HG03196 (cell line): ENCODE results near the gene KIAA1217.

Experiments used
- ATAC-seq: cut with Tn5 transposase; IDR thresholded peaks from one replicate; pipeline ENCODE4 v1.9.1; 2021; ENCODE audit not compliant: unreplicated experiment

KIAA1217 gene

DNA sequence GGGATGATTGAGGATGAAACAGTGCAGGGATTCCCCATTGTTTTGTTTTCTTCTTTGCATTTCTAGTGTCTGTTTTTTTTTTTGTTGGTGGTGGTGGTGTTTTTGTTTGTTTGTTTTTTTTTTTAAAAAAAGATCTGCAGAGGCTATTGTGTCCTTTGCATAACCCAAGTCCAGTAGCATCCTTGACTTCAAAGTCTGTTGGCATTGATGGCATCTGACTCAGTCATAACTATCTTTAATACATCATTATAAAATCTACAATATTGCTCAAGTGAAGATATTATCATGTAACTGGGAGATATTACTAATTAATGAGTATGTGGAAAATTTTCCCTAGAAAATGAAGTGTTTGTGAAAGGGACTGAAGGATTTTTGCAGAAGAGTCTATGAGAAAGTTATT, 70.2 kb downstream of the KIAA1217 start:
- no peak for ATAC-seq

DNA sequence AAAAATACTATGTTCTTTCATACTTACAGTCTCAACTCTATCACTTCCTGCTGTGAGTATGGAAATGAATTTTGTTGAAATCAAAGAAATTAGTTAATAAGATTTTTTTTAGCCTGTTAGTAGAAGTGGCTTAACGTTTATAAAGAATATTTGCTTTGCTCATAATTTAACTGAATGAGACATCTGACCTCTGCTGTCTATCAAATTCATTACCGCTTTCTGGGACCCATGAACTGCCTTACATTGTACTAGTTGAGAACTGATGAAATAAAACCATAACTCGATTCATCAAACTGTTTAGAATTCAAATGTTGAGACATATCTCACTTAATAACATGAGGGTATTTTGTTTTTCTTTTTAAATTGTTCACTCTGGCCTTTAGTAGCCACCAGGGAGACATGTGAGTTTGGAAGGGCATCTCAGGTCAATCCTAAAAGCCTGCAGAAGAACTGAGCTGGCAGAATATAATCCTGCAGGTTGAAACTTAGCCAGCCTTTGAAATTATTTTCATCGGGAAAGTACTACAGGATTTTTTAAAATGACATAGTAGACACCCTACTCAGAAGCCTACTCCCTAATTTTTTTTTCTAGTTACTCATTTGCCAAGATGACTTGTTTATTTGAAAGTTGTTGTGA, 78.7 kb downstream of the KIAA1217 start:
- ATAC-seq: no peak

DNA sequence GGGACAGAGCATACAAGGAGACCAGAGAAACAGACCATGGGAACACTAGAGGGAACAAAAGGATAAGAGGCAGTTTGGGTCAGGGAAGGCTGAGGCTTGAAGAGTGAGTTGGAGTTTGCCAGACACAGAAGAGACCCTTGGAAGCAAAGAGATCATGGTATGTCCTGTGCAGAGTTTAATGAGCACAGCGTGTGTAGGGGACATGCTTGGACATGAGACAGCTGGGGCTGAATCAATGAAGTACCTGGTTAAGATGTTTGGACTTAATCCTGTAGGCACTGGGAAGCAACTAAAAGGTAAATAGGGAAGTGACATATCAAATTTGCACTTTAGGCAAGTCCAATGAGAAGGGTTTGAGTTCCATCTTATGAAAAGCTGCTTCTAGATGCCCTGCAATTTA, 79.6 kb downstream of the KIAA1217 start:
- no peak for ATAC-seq

DNA sequence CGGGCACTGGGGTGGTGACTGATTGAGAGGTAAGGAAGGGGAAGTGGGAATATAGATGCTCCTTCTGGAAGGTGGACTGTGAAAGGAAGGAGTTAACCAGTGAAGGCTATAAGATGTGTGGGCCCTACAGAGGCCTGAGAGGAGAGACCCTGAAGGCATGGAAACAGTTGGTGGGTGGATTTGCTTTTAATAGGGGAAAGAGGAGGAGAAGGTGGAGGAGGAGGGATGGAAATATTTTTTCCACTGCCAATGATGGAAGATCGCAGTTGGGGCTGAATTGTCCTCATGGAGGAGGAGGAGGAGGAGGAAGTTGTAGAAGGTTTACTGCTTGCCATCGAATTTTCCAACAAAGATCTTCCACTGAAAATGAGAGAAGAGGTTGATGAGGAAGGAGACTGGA, 80.3 kb downstream of the KIAA1217 start:
- ATAC-seq: no peak

DNA sequence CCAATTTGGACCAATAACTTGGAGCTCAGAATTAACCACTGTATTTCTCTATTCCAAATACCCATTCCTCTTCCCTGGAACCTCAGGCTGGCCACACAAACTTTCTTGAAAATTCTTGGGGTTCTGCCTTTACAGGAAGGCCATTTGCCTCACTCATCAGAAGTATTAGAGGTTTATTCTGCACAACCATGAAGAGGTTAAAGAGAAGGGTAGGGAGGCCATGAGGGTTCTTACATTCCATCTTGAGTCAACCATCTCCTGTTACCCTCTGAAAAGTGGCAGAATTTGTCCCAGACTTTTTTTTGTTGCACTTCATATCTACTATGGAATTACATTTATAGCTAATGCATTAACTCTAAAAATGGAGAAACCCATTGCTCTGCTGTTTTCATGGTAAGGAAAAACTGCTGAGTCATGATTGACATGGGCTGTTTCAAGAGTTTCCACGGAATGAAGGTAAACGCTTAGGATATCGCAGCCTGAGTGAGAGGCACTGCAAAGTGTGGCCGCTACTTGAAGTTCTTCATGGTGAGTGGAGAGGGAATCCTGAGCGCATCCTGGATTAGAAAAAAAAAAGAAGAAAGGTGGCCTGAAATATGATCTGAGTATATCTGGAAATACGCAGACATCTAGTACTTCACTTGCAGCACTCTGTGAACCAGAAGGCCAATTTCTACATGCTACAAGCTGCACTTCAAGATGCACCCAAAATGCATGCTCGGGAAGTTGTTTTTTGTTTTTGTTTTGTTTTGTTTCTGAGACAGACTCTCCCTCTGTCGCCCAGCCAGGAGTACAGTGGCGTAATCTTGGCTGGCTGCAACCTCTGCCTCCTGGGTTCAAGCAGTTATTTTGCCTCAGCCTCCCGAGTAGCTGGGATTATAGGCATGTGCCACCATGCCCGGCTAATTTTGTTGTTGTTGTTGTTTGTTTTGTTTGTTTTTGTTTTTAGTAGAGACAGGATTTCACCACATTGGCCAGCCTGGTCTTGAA, 83.7 kb downstream of the KIAA1217 start:
- ATAC-seq: no peak

DNA sequence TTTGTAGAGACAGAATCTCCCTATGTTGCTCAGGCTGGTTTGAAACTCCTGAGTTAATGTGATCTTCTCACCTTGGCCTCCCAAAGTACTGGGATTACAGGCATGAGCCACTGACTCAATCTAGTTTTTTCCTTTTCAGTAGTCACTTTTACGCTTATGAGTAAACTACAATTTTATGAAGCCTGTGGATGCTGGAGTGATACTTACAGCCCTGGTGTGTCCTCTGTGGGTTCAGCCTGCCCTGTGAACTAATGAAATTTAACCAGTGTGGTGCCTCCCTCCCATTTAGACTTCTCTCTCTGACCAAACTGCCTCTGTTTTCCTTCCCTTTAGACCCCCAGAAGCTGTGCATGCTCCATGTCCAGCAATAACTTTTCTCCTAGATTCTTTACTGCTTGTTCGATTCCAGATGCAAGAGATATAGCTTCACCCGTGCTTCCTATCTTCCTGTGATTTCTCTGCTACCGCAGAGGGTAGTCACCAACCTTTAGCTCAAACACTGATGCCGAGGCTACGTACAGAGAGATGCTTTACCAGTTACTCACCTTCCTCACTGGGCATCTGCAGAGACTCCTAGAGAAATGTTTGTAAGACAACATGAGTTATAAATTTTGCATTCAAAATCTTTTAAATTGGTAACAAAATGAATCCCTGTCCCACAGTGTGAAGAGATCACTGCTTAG, 90.8 kb downstream of the KIAA1217 start:
- no peak for ATAC-seq

DNA sequence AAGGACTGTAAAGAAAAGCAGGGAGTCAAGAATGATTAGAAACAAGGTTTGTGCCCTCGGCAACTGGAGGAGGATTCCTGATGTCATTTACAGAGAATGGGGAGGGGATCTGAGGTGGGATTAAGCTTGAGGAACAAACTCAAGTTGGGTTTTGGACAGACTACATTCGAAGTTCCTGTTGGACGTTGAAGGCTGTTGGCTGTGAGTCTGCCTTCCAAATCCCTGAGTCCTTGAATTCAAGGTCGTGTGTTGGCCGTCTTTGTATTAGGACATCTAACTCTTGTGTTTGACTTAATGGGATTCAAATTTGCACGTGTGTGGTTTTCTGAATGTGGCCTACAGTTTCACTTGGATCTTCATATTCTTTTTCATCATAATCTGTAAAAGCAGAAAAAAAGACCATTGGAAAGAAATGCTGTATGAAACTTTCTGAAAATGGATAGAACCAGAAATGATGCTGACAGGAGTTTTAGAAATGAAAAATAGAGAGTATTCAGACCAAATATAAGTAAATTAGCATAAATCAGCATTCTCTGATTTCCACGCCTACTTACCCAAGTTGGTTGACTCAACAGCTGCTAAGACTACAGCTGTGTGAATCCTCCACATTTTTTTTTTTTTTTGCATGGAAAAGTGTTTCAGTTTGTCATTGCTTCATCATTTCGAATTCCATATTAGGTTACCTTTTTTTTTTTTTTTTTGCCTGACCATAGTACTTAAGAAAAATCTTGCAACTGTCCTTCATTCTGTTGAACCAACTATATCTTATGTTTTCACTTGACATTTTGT, 94.8 kb downstream of the KIAA1217 start:
- ATAC-seq: no peak

DNA sequence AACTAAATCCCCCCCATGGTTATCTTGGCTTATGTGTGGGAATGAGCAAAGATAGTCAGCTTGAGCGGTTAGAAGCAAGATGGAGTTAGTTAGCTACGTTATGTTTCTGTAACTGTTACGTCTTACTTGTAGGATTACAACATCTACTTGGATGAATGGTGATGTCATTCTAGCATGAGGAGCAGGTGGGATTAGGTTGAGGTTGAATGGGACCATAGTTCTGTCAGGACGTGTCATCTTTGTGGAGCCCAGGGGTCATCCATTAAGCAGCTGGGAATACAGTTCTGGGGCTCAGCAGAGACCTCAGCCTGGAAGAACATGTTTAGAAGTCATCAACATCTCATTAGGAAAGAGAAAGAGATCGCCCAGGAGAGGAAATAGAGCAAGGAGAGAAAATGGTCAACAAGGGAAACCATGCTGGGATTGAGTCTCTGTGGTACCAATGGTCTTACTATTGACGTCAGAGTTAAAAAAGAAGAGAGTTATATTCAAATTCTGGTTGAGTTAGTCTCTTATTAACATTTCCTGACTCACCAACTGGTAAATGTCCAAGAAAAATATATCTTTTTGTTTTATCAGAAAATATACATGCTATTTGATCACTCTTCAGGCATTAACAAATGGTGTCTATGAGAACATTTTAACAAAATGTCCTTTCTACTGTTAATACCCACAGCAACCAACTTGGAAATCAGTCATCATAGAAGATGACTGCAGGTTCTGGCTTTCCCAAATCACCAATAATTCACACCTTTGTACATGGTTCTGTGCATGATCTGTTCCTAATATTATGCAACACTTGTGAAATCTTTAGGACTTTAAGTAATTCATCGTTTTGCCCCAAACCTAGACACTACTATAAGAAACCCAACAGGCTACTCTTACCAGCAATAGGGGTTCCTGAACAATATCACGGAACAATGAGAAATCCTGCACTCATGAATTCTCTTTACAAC, 96.9 kb downstream of the KIAA1217 start:
- no peak for ATAC-seq

DNA sequence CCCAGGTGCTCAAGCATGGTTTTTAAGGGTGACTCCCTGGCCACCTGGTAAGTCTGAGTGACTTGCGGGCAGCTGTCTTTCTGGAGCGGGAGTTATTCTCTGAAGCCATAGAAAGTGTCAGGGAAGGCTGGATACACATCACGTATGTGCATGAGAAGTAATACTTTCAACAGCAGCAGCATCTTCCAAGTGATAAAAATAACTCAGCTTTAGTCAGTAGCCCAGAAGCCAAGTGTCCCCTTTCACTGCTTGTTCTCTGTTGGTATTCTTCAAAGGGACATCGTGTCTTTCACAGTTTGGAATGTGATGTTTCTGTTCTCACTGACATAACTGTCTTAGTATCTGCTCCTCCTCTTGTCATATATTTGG, 97.6 kb downstream of the KIAA1217 start:
- ATAC-seq: no peak

DNA sequence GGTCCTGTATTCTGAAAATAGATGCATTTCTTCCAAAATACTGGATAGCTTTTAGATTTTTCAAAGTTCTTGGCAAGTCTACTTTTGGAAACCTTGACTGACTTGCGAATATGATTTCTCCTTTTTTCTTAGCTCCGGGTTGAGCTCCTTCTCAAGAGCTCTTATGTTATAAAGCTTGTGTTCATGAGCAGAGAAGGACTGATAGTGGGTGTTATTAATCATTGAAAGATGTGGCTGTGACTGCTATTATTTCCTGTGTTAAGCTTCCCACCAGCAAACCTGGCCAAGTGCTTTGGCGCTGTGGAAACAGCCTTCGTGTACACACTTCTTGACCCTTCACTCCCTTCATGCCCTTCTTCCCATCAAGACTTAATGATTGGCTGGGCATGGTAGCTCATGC, 98.2 kb downstream of the KIAA1217 start:
- no peak for ATAC-seq

DNA sequence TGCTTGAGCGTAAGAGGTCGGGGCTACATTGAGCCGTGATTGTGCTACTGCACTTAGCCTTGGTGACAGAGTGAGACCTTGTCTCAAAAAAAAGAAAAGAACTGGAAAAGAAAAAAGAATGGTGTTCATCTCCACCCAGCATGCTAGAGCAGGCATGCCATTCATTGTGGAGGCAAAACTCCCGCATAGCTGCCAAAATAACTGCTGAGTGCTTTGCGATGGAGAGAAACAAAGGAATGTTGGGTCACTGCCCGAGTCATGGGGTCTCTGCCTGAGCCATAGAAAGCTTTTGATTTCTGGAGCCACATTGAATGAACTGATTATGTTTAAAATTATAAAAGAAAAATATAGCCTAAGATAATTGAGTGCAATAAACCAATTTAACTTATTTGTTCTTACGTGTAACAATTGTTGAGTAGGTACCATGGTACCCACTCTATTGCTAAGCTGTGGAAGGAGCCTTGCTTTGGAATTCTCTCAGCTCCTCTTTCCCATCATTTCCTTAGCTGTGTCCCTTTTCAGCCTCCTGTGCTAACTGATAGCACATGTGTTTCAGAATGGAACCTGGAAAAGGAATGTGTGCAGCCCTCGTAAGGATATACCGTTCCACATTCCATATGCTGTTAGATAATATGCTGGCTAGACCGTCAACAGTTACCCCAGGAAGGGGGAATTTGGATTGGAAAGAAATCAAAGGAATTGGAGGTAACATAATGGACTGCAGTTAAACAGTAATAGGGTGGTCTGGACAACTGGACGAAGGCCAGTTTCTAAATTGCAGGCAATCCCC, 99.0 kb downstream of the KIAA1217 start:
- no peak for ATAC-seq

DNA sequence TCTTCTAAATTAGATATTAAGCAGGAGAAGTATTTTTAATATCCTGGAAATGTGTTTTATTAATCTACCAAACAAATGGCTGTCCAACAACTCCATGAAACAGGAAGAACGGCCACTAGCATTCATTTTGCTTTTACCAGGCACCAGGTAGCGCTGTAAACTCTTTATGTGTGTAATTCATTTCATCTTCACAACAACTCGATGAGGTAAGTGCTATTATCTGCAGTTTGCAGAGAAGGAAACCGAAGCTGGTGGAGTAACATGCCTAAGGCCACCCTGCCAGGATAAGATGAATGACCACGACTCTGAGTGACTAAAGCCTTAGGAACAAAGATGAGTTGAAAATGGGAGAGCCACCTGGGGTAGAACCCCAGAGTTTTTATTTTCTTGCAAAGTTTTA, 101.2 kb downstream of the KIAA1217 start:
- ATAC-seq: no peak

DNA sequence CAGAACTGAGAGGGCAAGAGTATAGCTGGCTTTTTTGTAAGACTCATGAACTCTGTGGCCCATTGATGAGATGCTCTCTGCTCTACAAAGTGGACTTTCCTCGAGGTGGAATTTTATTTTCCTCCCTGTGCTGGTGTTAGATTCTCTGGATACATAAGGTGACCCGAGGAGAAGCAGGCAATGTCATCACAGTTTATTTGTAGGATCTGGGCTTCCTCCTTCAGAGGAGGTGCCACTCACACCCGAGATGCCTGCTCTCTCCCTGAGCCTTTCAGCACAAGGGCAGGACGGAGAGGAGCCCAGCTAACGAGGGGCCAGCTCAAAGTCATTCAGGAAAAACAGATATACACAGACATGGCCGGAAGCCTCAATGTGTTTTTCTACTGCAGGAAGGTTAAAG, 103.0 kb downstream of the KIAA1217 start:
- ATAC-seq: no peak

DNA sequence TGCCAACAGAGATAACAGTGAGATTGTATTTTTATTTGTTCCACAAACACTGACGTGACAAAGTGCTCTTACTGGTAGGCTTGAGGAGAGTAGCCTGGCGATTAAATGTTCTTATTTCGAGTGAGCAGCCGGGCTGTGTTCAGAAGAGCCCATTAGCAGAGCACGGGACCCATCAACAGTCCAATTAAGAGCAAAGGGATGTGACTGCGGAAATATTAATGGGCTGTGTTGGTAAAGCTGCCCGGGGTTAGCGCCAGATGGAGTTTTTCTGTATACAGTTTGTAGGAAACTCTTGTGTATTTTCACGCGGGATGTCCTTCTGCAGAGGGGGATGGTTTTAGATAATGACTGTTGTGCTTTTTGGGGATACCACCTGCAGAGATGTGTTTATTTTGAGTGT, 104.3 kb downstream of the KIAA1217 start:
- ATAC-seq: no peak

DNA sequence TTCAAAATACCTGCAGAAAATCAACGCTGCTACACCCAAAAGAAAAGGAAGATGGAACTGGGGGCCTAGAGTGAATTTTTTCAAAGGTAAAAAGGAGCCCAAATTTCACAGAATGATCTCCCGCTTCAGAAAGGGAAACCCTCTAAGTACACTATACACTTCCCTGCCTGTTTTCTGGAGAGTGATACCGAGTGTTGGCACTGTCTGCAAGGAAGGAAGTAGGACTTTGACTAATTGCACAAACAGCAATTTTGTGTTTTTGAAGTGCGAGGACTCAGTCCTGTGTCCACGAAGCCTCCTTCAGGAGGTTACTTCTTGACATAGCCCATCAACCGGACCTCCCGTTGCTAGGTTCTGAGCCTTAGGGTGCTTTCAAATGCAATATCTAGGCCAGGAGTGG, 106.3 kb downstream of the KIAA1217 start:
- ATAC-seq: no peak

DNA sequence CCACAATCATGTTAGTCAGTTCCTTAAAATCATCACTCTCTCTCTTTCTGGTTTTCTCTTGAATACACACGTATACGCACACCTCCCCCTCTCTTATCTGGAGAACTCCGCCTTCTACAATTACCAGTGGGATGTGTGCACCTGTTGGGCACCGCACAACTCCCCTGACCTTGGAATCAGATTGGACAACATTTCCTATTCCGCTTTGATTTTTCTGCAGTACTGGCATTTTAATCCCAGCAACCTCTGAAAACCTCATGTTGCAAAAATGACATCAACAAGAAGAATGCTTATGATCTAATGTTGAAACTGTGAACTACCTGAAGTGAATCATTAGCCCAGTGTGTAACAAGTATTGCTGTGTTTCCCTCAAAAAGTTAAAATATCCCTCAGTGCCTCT, 109.6 kb downstream of the KIAA1217 start:
- no peak for ATAC-seq

DNA sequence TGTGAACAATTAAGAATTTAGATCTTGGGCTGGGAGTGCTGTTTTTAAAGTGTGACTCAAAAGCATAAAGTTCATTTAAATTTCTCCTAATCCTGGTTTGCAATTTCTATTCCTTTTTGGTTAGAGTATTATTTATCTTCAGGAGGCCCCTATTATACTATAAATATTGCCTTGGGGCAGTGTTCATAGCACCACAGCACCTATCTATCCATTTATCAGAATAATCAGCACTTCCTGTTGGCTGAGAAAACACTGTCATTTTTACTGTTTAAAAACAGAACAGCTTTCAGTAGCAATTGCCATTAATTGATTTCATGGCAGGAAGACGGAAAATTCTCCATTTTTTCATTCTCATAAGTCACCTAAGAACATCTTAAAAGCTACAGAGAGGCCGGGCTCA, 111.4 kb downstream of the KIAA1217 start:
- no peak for ATAC-seq

DNA sequence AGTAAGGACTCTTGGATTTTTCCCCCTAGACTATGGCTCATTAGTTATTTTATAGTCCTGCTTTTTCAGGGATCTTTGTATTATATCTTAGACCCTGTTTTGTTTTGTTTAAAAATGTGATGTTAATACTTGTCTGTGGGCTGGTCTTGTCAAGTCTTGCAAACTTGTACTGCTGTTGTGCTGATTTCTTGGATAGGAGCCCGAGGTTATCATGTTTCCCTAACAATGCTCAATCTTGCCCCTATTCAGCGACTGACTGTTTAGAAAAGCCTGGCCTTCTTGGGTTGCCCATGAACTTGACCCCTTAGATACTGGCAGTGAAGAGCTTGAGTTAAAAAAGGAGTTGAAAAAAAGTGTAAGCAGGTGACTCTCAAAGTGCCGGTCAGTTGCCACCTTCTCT, 115.7 kb downstream of the KIAA1217 start:
- no peak for ATAC-seq

DNA sequence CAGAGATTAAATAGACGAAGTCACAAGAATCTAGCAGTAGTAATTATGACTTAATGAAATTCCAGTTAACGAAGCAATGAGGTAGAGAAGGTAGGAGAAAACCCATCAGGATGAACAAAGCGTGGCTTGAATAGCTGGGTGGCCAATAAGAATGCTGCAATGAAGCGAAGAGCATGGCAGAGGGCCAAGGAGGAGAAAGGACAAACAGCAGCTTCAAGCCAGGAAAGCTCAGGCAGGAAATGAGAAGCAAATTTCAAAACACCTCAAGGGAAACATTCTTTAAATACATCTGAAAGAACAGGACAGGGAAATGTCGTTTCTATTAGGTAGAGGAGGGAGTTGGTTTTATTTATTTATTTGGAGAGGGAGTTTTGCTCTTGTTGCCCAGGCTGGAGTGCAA, 122.5 kb downstream of the KIAA1217 start:
- no peak for ATAC-seq
